ENCODE data around the gene PFKFB2.

Gene PFKFB2

DNA sequence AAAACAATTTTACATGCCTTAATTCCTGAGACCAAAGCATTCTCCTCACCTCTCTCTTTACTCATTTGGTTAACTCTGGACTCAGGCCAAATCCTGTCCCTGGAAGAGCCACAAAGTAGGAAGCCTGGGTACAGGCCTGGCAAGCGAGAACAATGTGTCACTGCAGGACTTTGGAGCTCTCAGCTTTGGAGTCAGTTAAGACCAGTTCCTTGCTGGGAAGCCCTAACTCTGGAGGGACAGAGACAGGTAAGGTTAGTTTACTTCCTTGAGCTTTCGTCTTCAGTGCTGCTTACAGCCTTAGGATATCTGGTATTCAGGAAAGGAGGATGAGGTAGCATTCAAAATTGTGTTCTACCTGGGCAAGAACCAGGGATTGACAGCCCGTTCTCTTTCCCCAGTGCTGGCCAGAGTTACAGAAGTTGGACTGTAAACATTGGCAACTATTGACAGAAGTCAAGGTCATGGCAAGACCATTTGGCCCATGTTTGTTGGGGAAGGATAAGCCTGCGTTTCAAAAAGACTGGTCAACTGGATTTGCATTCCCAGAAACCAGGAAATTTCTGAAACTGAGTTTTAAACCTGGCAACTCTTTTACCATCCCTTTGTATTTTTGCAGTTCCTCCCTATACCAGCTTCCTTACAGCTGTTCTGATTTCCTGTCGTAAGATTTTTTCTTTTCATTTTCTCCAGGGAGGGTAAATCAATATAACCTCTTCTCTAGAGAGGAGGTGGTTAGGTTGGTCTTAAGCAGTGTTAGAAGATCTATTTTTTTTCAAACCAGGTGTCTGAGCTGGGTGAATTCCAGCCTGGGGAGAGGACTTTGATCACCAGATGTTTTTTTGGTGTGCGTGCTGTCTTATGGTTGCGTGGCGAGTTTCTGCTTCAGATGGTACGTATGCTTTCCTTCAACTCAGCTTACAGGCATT lies 35.9 kb downstream of the PFKFB2 start, which contains the start of gene C4BPB:
C4BPB (plus strand) TSS at position 160 of the 926 bp plus-strand sequence; CDS start at position 832, 672 bp downstream.
- DNase-seq (ENCODE audit: low spot score) (peak; percentile 40), FAIRE-seq (no peak)

- DNase-seq (ENCODE audit: low spot score) (no peak), FAIRE-seq (no peak)
Observed at GRCh38 chr1:207089627-207090355, 36.7 kb downstream of the PFKFB2 start.

GRCh38 chr1:207091200-207091908 lies 38.3 kb downstream of the PFKFB2 start:
- FAIRE-seq: no peak

DNA sequence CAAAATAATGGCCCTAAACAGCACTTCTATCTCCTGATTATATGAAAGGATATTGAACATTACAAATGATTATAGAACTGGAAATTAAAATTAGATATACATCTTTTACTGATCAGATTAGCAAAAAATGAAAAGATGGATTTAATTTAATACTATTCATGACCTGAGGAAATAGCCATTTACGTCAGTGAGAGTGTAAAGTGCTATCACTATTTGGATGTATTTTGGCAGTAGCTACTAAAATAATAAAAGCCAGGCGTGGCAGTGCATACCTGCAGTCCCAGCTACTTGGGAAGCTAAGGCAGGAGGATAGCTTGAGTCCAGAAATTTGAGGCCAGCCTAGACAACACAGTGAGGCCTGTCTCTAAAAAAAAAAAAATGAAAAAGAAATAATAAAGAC lies 40.9 kb downstream of the PFKFB2 start:
- DNase-seq (ENCODE audit: low spot score) (no peak), FAIRE-seq (no peak)

More at GRCh38 chr1:207091200-207091908, 38.3 kb downstream of the PFKFB2 start:
- no peak for DNase-seq (ENCODE audit: low spot score)

- no peak for FAIRE-seq
- no peak for DNase-seq (ENCODE audit: low spot score)
Observed at GRCh38 chr1:207097871-207098324, 44.8 kb downstream of the PFKFB2 start.

DNA sequence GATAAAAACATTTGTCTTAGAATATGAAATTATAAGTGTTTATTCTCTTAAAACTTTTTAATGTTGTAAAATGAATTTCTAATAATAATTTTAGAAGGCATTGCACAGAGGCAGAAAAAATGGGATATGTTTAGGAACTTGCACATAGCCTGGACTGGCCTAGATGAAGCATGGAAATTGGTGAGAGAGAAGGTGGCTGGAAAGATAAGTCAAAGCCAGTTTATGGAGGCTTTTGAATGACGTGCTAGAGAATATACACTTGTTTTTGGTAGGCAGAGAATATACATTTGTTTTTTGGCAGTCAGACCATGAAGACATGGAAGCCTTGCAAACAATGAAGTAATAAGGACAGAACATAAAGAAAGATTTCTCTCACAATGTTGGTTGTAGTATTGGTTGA lies 48.6 kb downstream of the PFKFB2 start:
- DNase-seq (ENCODE audit: low spot score) (no peak), FAIRE-seq (no peak)

GRCh38 chr1:207102146-207102545 lies 49.1 kb downstream of the PFKFB2 start:
- no peak for FAIRE-seq
- no peak for DNase-seq (ENCODE audit: low spot score)

DNA sequence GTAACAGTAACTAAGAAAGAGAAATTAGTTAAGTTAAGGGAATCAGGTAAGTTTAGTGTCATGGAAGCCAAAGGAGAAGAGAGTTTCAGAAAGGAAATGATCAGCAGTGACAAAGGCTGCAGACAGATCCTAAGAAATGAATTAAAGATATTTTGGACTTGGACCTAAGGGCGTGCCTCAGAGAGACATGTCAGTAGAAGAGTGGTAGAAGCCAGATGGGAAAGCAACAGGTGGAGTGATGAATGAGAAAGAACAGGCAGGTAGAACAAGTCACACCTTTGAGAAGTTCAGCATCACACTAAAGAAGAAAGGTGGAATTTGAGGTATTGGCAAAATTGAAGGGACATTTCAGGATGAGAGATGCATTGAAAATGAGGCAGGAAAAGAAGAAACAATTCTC lies 49.6 kb downstream of the PFKFB2 start:
- FAIRE-seq: no peak
- no peak for DNase-seq (ENCODE audit: low spot score)

GRCh38 chr1:207103892-207104373 lies 50.9 kb downstream of the PFKFB2 start, which contains the start of gene C4BPA:
TSS of gene C4BPA (plus strand) at chr1:207104233. CDS start at chr1:207113026, 8,793 bp downstream.
- FAIRE-seq (no peak), DNase-seq (ENCODE audit: low spot score) (no peak)

GRCh38 chr1:207109004-207109403 lies 55.9 kb downstream of the PFKFB2 start:
- FAIRE-seq: no peak
- DNase-seq (ENCODE audit: low spot score): no peak

DNA sequence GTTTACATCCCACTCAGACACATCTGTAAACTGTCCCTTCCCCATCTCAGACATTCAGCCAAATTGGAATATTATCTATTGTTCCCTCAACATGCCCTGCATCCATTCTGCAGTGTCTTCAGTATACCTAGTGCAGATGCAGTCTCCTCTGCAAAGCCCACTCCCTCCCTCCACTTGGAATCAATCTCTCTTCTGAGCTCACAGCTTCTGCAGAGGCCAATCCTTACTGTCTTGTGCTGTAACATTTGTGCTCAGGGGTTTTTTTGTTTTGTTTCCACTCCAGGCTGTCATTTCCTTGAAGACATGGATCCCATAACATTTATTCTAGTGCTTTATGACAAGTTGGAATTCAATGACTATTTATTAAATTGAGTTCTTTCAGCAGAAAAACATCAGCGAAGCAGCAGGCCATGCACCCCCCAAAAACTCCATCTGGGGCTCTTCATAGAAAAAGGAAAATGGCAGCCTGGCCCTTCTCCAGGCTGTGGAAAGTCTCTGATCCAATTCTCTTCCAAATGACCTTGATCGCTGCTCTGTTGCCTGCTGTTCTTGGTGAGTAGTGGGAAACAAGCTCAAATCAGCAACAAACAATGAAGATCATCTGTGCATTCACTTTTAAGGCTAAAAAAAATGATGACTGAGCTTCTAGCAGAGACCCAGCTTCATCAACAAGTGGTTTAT lies 59.7 kb downstream of the PFKFB2 start:
- peak; percentile 20 for FAIRE-seq

DNA sequence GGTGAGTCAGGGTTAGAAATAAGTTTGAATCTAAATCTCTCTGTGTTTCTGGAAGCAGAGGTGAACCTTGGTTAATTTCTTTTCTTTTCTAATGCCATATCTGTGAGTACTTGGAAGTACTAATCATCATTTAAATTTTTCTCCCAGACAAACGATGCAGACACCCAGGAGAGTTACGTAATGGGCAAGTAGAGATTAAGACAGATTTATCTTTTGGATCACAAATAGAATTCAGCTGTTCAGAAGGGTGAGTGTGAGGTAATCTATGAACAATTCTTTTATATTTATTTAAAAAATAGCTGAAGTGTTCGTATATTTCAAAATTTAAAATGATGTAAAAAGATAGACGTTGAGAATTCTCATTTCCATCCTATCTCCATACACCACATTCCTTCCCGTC lies 62.2 kb downstream of the PFKFB2 start:
- no peak for FAIRE-seq
- no peak for DNase-seq (ENCODE audit: low spot score)

More for the DNA sequence above, 59.7 kb downstream of the PFKFB2 start:
- DNase-seq (ENCODE audit: low spot score): no peak

DNA sequence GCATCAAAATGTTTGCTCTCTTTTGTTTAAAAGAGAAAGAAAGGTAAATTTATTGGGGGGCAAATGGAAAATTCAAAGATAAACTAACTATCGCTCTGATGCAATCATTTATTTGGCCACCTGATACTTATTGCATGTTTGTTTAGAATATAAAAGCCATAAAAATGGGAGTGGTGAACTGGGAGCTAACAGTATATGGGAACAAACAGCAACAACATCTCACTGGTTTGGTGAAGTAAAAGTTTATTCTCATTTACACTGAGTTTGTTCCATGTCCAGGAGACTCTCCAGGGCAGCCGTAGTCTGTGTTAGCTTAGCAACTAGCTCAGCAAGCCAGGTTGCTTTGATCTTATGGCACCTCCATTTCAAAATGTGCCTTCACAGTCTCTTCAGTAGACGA lies 71.3 kb downstream of the PFKFB2 start:
- FAIRE-seq: no peak
- DNase-seq (ENCODE audit: low spot score): no peak

- DNase-seq (ENCODE audit: low spot score) (no peak), FAIRE-seq (no peak)
Observed at GRCh38 chr1:207128336-207128921, 75.4 kb downstream of the PFKFB2 start.

- FAIRE-seq: no peak
- DNase-seq (ENCODE audit: low spot score): no peak
Observed at GRCh38 chr1:207129053-207129452, 76.0 kb downstream of the PFKFB2 start.

All from urothelium cell line (cell line).